Measurements from ENCODE around the gene C13orf42.

DNA sequence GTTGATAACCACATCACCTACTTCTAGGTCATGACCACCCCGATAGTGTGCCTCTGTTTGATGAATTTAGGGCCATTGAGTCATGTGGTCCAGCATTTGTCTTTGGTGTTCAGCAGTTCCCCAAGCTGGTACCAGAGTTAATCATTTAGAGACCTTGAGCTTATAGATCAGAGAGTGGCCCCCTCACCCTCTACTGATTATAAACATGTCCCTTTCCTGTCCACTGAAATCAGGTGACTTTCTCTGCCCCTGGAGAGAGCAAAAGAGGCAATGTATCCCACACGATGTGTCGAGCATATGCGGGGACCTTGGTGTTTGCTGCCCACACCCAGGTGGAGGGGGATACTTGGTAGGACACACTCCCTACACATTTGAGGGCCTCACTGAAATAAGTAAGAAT lies 46.3 kb downstream of the C13orf42 start:
- TF ChIP-seq POLR2AphosphoS5 (IDR thresholded peaks at IDR 0.05) (no peak), POLR2A (IDR thresholded peaks at IDR 0.05) (no peak), EP300 (IDR thresholded peaks at IDR 0.05) (no peak)
- TF ChIP-seq, protein P1, sequence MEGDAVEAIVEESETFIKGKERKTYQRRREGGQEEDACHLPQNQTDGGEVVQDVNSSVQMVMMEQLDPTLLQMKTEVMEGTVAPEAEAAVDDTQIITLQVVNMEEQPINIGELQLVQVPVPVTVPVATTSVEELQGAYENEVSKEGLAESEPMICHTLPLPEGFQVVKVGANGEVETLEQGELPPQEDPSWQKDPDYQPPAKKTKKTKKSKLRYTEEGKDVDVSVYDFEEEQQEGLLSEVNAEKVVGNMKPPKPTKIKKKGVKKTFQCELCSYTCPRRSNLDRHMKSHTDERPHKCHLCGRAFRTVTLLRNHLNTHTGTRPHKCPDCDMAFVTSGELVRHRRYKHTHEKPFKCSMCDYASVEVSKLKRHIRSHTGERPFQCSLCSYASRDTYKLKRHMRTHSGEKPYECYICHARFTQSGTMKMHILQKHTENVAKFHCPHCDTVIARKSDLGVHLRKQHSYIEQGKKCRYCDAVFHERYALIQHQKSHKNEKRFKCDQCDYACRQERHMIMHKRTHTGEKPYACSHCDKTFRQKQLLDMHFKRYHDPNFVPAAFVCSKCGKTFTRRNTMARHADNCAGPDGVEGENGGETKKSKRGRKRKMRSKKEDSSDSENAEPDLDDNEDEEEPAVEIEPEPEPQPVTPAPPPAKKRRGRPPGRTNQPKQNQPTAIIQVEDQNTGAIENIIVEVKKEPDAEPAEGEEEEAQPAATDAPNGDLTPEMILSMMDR (IDR thresholded peaks at IDR 0.05) = no peak

Measured in suprapubic skin (tissue), 4 donors.